Tibial artery (tissue), 4 donors: ENCODE data around the gene BMAL1.

Experiments
- DNase-seq, 2 donors: peaks; one replicate each; pipeline ENCODE4 v3.0.0-alpha.2; 2019
- H3K27ac ChIP-seq, 2 donors: fragments of 200-600 bp; sonication (generic) in 1 of 2; 1 replicate in 1 of 2; 2 replicates in 1 of 2; pipeline ENCODE4 v1.5.1; 2018 to 2019; ENCODE audit warnings: mild to moderate bottlenecking in 1 of 2
- H3K27me3 ChIP-seq, 2 donors: fragments of 200-600 bp; sonication (generic) in 1 of 2; one replicate each; pipeline versions ENCODE4 v1.5.1 to v1.6.0; 2016 to 2019
- H3K36me3 ChIP-seq, 3 donors: fragments of 200-600 bp; sonication (generic) in 2 of 3; one replicate each; pipeline ENCODE4 v1.5.1; 2016 to 2019; ENCODE audit warnings: mild to moderate bottlenecking in 2 of 3
- H3K4me1 ChIP-seq, 4 donors: fragments of 200-600 bp; sonication (generic) in 2 of 4; 1 replicate in 3 of 4; 2 replicates in 1 of 4; pipeline ENCODE4 v1.5.1; 2016 to 2019
- H3K4me3 ChIP-seq, 2 donors: fragments of 200-600 bp; sonication (generic) in 1 of 2; 1 replicate in 1 of 2; 2 replicates in 1 of 2; pipeline ENCODE4 v1.5.1; 2018 to 2019; ENCODE audit warnings: mild to moderate bottlenecking in 2 of 2
- H3K9me3 ChIP-seq, 3 donors: fragments of 200-600 bp; sonication (generic) in 1 of 3; one replicate each; pipeline ENCODE4 v1.5.1; 2016 to 2019
- intact Hi-C: fragments of 100-400 bp; cut with DNase I; formaldehyde crosslinking; loops from one replicate; pipeline ENCODE4 v1.15.0; 2023; ENCODE audit warnings: low total_unique reads
- TF ChIP-seq, protein P1 (sequence below), 2 experiments: fragments of 200-600 bp in 1 of 2; fragments of 450-650 bp in 1 of 2; IDR thresholded peaks; one replicate each; pipeline ENCODE4 v1.5.1; 2017 to 2019; ENCODE audit warnings: antibody characterized with exemption in 2 of 2, mild to moderate bottlenecking in 1 of 2, moderate library complexity in 1 of 2

BMAL1 gene

DNA sequence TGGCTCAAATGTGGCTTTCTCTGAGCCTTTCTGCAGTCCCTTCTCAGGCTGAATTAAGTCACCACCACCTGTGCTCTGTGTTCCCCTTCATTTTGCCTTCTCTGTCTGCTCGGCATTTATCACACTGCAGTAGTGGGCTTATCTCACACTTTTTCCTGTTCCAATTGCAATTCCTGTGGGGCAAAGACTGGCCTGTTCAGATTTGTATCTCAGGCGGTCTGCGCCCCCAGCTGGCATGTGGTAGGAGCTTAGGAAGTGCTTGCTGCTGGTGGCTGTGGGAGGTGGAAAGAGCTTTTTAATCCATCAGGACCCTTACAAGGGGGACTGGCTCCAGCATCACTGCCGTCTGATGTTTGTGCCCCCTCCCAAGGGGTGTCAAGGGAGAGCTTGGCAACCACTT, 21.2 kb downstream of the BMAL1 start:
- DNase-seq = no peak
- Histone ChIP-seq H3K36me3 (no peaks in the 10 kb centered on the region), H3K9me3 (no peaks in the 10 kb centered on the region), H3K4me3 (no peak overlapping the region), H3K27me3 (no peaks in the 10 kb centered on the region), H3K4me1 (peaks cover 0 to 30% (median 14%) of the 10 kb centered on the region in 4 donors), H3K27ac (no peak overlapping the region)
- TF ChIP-seq, protein P1, sequence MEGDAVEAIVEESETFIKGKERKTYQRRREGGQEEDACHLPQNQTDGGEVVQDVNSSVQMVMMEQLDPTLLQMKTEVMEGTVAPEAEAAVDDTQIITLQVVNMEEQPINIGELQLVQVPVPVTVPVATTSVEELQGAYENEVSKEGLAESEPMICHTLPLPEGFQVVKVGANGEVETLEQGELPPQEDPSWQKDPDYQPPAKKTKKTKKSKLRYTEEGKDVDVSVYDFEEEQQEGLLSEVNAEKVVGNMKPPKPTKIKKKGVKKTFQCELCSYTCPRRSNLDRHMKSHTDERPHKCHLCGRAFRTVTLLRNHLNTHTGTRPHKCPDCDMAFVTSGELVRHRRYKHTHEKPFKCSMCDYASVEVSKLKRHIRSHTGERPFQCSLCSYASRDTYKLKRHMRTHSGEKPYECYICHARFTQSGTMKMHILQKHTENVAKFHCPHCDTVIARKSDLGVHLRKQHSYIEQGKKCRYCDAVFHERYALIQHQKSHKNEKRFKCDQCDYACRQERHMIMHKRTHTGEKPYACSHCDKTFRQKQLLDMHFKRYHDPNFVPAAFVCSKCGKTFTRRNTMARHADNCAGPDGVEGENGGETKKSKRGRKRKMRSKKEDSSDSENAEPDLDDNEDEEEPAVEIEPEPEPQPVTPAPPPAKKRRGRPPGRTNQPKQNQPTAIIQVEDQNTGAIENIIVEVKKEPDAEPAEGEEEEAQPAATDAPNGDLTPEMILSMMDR (IDR thresholded peaks at IDR 0.05) = no peak
- intact Hi-C loops = no loop called here

DNA sequence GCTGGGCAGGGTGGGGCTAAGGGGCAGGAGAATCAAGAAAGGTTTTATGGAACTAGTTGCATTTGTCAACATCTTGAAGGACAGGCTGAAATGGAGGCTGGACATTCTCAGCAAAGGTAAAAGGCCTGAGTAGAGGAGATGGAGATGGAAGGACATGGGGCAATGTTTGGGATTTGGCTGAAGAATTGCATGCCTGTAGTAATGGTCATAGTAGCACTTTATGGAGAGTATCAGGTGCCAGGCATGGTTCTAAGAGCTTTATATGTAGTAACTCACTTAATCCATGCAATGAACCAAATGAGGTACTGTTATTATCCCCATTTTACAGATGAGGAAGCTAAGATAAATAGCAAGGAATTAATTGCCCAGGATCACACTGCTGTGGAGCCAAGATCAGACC, 23.9 kb downstream of the BMAL1 start:
- no peak overlapping the region for H3K4me3 ChIP-seq
- H3K4me1 ChIP-seq = peaks cover 0 to 48% (median 17%) of the 10 kb centered on the region in 4 donors
- no peaks in the 10 kb centered on the region for H3K9me3 ChIP-seq
- no peaks in the 10 kb centered on the region for H3K27me3 ChIP-seq
- no peak overlapping the region for H3K27ac ChIP-seq
- intact Hi-C loops = no loop called here
- no peaks in the 10 kb centered on the region for H3K36me3 ChIP-seq
- TF ChIP-seq, protein P1 (IDR thresholded peaks at IDR 0.05) = no peak
- DNase-seq = no peak

DNA sequence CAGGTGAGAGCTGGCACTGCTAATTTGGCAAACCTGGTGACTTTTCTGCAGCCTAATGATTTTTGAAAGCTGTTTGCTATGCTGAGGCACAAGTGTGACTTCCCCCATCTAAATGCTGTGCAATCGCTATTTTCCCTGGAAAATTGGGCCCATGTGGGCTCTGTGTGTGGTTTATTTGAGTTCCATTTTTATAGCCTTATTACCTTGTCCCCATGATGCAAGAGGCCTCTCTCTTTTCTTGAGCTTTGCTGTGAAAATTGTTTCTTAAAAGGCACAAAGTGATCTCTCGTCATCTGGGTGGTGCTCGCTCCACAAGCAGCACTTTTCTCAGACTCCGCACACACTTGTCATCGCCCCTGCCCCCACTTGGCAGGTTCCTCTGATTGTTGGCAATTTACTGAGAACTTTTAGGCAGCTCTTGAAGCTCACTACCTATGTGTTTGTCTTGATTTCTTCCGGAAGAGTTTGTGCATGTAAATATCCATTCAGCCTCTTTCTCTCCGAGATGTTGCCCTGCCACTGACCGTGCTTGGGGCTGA, 24.9 kb downstream of the BMAL1 start:
- Histone ChIP-seq H3K4me3 (no peak overlapping the region), H3K27ac (no peak overlapping the region), H3K36me3 (no peaks in the 10 kb centered on the region), H3K9me3 (no peaks in the 10 kb centered on the region), H3K4me1 (peaks cover 0 to 47% (median 15%) of the 10 kb centered on the region in 4 donors), H3K27me3 (no peaks in the 10 kb centered on the region)
- intact Hi-C loops = no loop called here
- DNase-seq = no peak
- TF ChIP-seq, protein P1 (IDR thresholded peaks at IDR 0.05) = no peak

DNA sequence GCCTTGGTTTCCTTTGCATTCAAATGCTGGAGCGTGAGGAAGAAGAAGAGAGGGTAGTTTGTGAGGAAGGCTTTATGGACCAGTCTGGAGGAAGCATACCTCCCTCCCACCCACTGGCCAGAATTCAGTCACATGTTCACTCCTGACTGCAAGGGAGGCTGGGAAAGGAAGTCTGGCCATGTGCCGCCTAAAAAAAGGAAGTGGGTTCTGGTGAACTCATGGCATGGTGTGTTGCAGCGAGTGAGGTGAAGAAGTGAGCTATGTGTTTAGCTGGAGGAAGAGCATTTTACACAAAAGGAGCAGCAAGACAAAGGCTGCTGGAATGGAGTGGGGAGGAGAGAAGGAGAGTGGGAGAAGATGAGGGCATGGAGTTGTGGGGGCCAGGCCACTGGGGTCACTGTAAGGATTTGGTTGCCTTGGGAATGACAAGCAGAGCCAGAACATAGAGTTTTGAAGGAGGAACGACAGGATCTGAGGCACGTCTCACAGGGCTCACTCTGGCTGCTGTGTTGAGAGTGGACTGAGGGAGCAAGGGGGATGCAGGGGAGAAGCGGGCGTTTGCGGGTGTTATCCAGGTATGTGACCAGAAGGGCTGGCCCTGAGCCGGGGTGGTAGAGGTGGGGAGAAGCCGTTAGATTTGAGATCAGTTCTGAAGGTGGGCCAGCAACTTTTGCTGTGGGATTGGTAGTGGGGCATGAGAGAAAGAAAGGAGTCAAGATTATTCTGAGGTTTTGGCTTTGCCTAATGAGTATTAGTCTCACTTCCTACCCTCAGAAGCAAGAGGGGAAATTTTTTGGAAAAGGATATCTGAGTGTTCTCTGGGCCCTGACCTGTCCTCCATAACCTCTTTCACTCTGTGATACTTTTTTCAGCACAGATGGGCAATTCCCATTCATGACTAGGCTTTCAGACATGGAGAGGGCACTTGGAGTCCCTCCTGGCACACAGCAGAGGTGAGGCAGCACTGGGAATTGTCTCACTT, 26.4 kb downstream of the BMAL1 start:
- intact Hi-C loops = no loop called here
- H3K9me3 ChIP-seq = no peaks in the 10 kb centered on the region
- H3K27me3 ChIP-seq = no peaks in the 10 kb centered on the region
- H3K36me3 ChIP-seq = no peaks in the 10 kb centered on the region
- no peak overlapping the region for H3K4me3 ChIP-seq
- H3K27ac ChIP-seq = no peak overlapping the region
- DNase-seq = peak in 1 of 2 donors; percentile 29
- TF ChIP-seq, protein P1 (IDR thresholded peaks at IDR 0.05) = no peak
- H3K4me1 ChIP-seq = peaks cover 0 to 41% (median 11%) of the 10 kb centered on the region in 4 donors

DNA sequence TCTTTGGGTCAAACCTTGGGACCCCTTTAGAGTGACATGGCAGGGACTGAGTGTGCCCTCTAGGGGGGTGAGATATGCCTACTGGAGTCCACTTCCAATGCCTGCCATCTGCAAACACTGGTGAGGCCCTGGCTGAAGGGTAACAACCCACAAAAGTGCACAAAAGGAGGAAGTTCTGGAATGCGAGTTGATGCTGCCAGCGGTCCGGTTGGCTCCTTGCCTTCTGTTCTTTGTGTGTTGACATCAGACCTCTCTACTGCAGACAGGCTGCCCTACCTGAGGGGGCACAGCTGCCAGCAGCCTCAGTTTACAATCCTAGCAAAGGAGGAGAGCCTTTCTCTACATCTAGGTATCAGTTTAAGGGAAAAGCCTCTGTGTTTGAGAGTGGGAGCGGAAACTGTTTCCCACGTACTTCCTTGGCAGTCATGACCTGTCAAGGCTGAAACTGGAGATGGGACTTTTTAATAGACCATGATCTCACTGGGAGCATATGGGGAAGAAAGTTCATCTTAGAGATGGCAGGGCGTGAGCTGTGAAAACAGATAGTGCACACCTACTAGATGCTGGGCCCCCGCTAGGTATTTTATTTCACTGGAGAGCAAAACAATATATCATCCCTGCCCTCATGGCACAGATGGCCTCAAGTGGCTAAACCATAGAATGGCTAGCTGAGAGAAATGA, 27.2 kb downstream of the BMAL1 start:
- H3K36me3 ChIP-seq = no peaks in the 10 kb centered on the region
- no peaks in the 10 kb centered on the region for H3K27me3 ChIP-seq
- no peak overlapping the region for H3K4me3 ChIP-seq
- TF ChIP-seq, protein P1 (IDR thresholded peaks at IDR 0.05) = no peak
- H3K9me3 ChIP-seq = no peaks in the 10 kb centered on the region
- H3K27ac ChIP-seq = no peak overlapping the region
- DNase-seq = no peak
- H3K4me1 ChIP-seq = peaks cover 0 to 39% (median 11%) of the 10 kb centered on the region in 4 donors
- intact Hi-C loops = no loop called here
